ENCODE measurements around the gene NAGLU.
A peak's percentile ranks its signal among the peaks of the same experiment; 100 is the strongest.

NAGLU gene

DNA sequence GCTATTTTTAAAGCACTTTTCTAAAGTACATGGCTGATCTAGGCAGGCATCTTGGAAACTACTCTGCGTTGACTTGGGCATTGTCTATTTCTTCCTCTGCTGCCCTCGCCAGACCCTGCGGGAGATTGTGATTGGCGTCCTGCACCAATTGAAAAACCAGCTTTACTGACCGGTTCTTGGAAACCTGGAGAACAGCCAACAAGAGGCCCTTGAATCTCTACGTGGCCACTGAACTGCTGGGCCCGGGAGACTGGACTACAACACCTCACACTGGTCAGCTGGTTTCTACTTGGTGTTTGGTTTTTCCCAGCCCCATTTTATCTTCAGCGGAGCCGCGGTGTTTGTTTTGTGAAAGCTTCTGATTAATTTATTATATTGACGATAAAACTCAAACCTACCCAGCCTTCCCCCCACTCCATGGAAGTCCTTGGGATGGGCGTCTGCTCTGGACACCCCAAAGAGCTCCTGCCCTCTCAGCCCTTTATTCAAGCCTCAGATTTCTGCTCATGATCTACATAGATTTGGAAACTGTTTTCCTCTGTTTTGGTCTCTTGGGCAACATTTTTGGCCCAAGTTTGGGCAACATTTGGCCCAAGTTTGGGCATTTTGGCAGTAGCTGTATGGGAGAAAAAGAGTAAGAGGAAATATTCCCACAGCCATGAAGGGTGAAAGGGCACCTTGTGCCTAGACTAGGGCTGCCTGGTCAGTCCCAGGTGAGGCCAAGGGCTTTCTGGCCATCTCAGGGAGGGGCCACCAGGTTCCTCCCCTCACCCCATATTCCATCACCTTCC is 35.6 kb downstream of the NAGLU start:
- no peak overlapping the region for H3K27ac ChIP-seq (ENCODE audit: low read depth, low read length)
- no peak overlapping the region for H3K9ac ChIP-seq (ENCODE audit: low read depth in 1 of 2, low read length in 2 of 2)
- H3K4me3 ChIP-seq (ENCODE audit: low read depth in 1 of 2, low read length in 2 of 2): no peak overlapping the region
- no peaks in the 10 kb centered on the region for H3K9me3 ChIP-seq (ENCODE audit: control insufficient read depth in 1 of 2, low read length in 2 of 2)
- peaks cover 53 to 67% of the 10 kb centered on the region in 2 donors for H3K36me3 ChIP-seq (ENCODE audit: control insufficient read depth in 1 of 2, insufficient read depth in 2 of 2, low read length in 2 of 2)
- no peaks in the 10 kb centered on the region for H3K27me3 ChIP-seq (ENCODE audit: control insufficient read depth in 1 of 2, insufficient read depth in 2 of 2, low read length in 2 of 2)
- peaks cover 19 to 23% of the 10 kb centered on the region in 2 donors for H3K4me1 ChIP-seq (ENCODE audit: control insufficient read depth in 1 of 2, insufficient read depth in 2 of 2, low read length in 2 of 2)

DNA sequence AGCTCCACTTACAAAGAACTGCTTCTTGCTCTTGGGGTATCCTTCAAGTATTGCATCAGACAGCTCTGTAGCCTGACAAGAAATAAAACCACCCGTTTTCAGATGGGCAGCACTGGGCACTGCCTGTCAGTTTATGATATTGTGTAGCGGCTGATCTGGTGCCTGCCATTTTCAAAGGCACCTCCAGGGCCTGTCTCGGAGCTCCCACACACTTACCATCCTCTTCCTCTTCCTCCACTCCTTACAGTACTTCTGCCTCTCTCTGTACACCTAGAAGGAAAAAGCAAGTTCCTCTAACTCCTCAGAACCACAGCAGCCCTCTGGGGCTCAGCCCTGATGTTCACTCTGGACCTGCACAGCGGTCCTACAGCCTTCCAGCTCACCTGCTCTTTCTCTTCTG is 37.1 kb downstream of the NAGLU start:
- Histone ChIP-seq H3K27me3 (ENCODE audit: control insufficient read depth in 1 of 2, insufficient read depth in 2 of 2, low read length in 2 of 2) (no peaks in the 10 kb centered on the region), H3K36me3 (ENCODE audit: control insufficient read depth in 1 of 2, insufficient read depth in 2 of 2, low read length in 2 of 2) (peaks cover 53 to 67% of the 10 kb centered on the region in 2 donors), H3K9ac (ENCODE audit: low read depth in 1 of 2, low read length in 2 of 2) (no peak overlapping the region), H3K4me1 (ENCODE audit: control insufficient read depth in 1 of 2, insufficient read depth in 2 of 2, low read length in 2 of 2) (peaks cover 24 to 26% of the 10 kb centered on the region in 2 donors), H3K27ac (ENCODE audit: low read depth, low read length) (no peak overlapping the region), H3K9me3 (ENCODE audit: control insufficient read depth in 1 of 2, low read length in 2 of 2) (no peaks in the 10 kb centered on the region), H3K4me3 (ENCODE audit: low read depth in 1 of 2, low read length in 2 of 2) (no peak overlapping the region)

DNA sequence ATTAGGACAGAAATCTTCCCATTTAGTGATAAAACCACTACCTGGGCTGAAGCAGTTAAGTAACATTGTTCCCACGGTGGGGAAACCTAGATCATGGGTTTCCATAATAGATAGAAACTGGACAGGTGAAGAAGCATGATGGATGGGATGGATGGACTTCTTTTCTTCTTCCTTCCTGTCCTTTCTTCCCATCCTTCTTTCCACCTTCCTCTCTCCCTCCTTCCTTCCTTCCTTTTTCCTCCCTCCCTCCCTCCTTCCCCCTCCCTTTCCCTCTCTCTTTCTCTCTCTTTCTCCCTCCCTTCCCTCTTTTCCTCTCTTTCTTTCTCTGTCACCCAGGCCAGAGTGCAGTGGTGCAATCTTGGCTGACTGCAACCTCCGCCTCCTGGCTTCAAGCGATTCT is 38.4 kb downstream of the NAGLU start:
- peaks cover 42 to 58% of the 10 kb centered on the region in 2 donors for H3K36me3 ChIP-seq (ENCODE audit: control insufficient read depth in 1 of 2, insufficient read depth in 2 of 2, low read length in 2 of 2)
- H3K27ac ChIP-seq (ENCODE audit: low read depth, low read length): no peak overlapping the region
- H3K9me3 ChIP-seq (ENCODE audit: control insufficient read depth in 1 of 2, low read length in 2 of 2): no peaks in the 10 kb centered on the region
- no peaks in the 10 kb centered on the region for H3K27me3 ChIP-seq (ENCODE audit: control insufficient read depth in 1 of 2, insufficient read depth in 2 of 2, low read length in 2 of 2)
- no peak overlapping the region for H3K4me3 ChIP-seq (ENCODE audit: low read depth in 1 of 2, low read length in 2 of 2)
- H3K4me1 ChIP-seq (ENCODE audit: control insufficient read depth in 1 of 2, insufficient read depth in 2 of 2, low read length in 2 of 2): peaks cover 18 to 22% of the 10 kb centered on the region in 2 donors
- H3K9ac ChIP-seq (ENCODE audit: low read depth in 1 of 2, low read length in 2 of 2): no peak overlapping the region

DNA sequence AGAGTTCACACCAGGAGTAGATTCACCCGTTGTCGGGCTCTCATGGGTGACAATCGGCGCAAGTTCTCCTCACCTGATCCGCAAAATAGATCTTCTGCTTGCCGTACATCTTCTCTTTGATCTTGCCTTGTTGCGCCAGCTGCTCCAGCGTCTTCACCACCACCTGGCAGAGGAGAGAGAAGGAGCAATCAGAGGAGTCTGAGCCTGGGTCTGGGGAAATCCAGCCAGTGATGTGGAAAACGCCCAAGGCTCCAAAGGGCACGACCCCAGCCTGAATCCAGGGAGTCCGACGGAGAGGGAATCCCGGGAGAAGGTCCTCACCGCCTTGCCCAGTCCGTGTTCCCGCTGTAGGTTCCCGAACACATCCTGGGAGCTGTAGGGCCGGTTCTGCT is 41.1 kb downstream of the NAGLU start:
- H3K4me1 ChIP-seq (ENCODE audit: control insufficient read depth in 1 of 2, insufficient read depth in 2 of 2, low read length in 2 of 2): peaks cover 17 to 22% of the 10 kb centered on the region in 2 donors
- peak overlapping the region; percentile 77 to 78 for H3K9ac ChIP-seq (ENCODE audit: low read depth in 1 of 2, low read length in 2 of 2)
- H3K36me3 ChIP-seq (ENCODE audit: control insufficient read depth in 1 of 2, insufficient read depth in 2 of 2, low read length in 2 of 2): peaks cover 39 to 57% of the 10 kb centered on the region in 2 donors
- H3K4me3 ChIP-seq (ENCODE audit: low read depth in 1 of 2, low read length in 2 of 2): peak overlapping the region; percentile 89 to 95
- H3K27me3 ChIP-seq (ENCODE audit: control insufficient read depth in 1 of 2, insufficient read depth in 2 of 2, low read length in 2 of 2): no peaks in the 10 kb centered on the region
- no peaks in the 10 kb centered on the region for H3K9me3 ChIP-seq (ENCODE audit: control insufficient read depth in 1 of 2, low read length in 2 of 2)
- H3K27ac ChIP-seq (ENCODE audit: low read depth, low read length): no peak overlapping the region

DNA sequence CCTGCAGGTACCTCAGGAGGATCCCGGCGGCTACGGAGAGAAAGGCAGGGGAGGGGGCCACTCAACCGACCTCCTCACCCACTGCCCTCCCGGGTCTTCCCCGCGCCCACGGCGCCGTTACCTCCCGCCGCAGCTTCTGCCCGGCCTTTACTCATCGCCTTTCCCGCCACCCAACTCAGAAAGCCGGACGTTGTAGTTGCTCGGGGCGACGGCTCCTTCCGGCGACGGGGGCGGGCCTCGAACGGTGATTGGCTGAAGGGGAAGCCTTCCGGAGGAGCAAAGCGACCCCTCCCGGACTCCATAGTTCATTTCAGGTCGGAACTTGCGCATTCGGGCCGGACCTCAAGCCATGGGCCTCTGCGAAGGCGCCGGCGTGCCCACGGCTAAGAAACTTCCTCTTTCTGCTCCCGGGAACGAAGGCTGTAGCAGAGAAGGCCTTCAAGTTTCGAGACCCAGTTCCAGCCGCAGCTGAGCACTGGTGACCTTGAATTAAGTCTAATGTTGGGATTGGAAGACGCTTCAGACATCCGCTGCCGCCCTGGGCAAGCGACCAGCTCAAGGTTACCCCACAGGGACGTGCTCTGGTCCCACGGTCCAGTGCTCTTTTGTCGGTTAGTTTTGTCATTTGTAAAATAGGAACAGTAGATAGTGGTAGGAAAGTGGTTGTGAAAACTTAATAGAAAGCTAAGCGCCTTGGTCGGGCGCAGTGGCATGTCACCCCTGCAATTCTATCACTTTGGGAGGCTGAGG is 41.7 kb downstream of the NAGLU start, which contains the start of gene PSMC3IP:
PSMC3IP (minus strand) TSS at position 198 of the 750 bp plus-strand sequence; CDS start at position 155, 43 bp downstream.
- no peaks in the 10 kb centered on the region for H3K27me3 ChIP-seq (ENCODE audit: control insufficient read depth in 1 of 2, insufficient read depth in 2 of 2, low read length in 2 of 2)
- H3K9me3 ChIP-seq (ENCODE audit: control insufficient read depth in 1 of 2, low read length in 2 of 2): no peaks in the 10 kb centered on the region
- H3K36me3 ChIP-seq (ENCODE audit: control insufficient read depth in 1 of 2, insufficient read depth in 2 of 2, low read length in 2 of 2): peaks cover 42 to 59% of the 10 kb centered on the region in 2 donors
- peak within 1 kb of the TSS; percentile 89 to 95 for H3K4me3 ChIP-seq (ENCODE audit: low read depth in 1 of 2, low read length in 2 of 2)
- peak within 1 kb of the TSS; percentile 74 for H3K27ac ChIP-seq (ENCODE audit: low read depth, low read length)
- peak within 1 kb of the TSS; percentile 77 to 95 for H3K9ac ChIP-seq (ENCODE audit: low read depth in 1 of 2, low read length in 2 of 2)
- H3K4me1 ChIP-seq (ENCODE audit: control insufficient read depth in 1 of 2, insufficient read depth in 2 of 2, low read length in 2 of 2): peaks cover 17 to 22% of the 10 kb centered on the region in 2 donors

DNA sequence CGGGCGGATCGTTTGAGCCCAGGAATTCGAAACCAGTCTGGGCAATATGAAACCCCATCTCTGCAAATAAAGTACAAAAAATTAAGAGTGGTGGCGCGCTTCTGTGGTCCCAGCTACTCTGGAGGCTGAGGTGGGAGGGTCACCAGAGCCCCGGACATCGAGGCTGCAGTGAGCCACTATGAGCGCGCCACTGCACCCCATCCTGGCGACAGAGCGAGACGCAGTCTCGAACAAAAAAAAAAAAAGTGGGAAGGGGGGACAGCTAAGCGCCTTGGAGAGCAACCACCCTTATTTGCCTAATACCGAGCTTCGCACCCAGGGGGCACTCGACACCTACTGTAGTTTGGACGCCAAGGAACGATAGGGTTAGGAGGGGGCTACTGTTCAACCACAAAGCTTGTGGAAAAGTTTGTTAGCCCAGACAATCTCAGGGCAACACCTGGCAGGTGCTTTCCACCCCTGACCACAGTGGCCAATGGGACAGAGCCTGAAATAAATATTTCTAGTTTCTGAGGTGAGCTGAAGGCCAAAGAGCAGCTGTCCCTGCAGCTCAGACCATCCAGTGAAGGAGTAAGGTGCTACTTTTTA is 42.3 kb downstream of the NAGLU start:
- H3K36me3 ChIP-seq (ENCODE audit: control insufficient read depth in 1 of 2, insufficient read depth in 2 of 2, low read length in 2 of 2): peaks cover 40 to 59% of the 10 kb centered on the region in 2 donors
- H3K4me1 ChIP-seq (ENCODE audit: control insufficient read depth in 1 of 2, insufficient read depth in 2 of 2, low read length in 2 of 2): peaks cover 17 to 22% of the 10 kb centered on the region in 2 donors
- H3K9ac ChIP-seq (ENCODE audit: low read depth in 1 of 2, low read length in 2 of 2): peak overlapping the region; percentile 77 to 95
- peak overlapping the region; percentile 89 to 95 for H3K4me3 ChIP-seq (ENCODE audit: low read depth in 1 of 2, low read length in 2 of 2)
- peak overlapping the region; percentile 74 for H3K27ac ChIP-seq (ENCODE audit: low read depth, low read length)
- no peaks in the 10 kb centered on the region for H3K27me3 ChIP-seq (ENCODE audit: control insufficient read depth in 1 of 2, insufficient read depth in 2 of 2, low read length in 2 of 2)
- H3K9me3 ChIP-seq (ENCODE audit: control insufficient read depth in 1 of 2, low read length in 2 of 2): no peaks in the 10 kb centered on the region

DNA sequence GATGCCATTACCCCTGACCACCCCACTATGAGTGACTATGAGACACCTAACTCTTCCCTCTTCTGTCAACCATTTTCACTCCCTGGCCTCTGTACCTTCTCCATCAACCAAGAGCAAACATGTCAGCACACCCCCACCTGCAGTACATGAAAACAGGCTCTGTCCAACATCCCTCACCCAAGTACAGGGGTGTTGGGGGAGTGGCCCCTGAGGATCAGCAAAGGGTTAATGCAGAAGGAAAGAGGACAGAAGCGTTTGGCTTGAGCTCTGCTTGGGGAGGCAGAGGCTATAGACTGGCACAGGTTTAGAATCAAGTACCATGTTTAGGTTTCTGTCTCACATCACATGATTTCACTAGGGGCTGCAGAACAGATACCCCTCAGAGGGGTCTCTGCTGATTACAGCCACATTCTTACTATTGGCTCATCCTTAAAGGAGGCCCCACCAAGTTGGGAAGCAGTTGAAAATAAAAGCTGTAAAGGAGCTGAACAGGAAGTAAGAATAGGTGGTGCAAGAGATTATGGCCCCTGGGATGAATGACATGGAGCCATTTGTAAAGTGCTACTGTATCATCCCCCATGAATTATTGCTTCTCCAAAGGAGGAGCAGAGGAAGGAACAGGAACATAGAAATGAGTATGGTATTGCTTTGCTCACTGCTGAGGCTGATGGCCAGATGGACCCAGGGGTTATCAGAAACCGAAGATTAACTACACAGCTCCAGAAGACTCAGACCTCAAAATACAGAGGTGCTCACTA is 43.9 kb downstream of the NAGLU start:
- Histone ChIP-seq H3K27ac (ENCODE audit: low read depth, low read length) (no peak overlapping the region), H3K9ac (ENCODE audit: low read depth in 1 of 2, low read length in 2 of 2) (no peak overlapping the region), H3K4me1 (ENCODE audit: control insufficient read depth in 1 of 2, insufficient read depth in 2 of 2, low read length in 2 of 2) (peaks cover 19 to 22% of the 10 kb centered on the region in 2 donors), H3K4me3 (ENCODE audit: low read depth in 1 of 2, low read length in 2 of 2) (no peak overlapping the region), H3K27me3 (ENCODE audit: control insufficient read depth in 1 of 2, insufficient read depth in 2 of 2, low read length in 2 of 2) (no peaks in the 10 kb centered on the region), H3K9me3 (ENCODE audit: control insufficient read depth in 1 of 2, low read length in 2 of 2) (no peaks in the 10 kb centered on the region), H3K36me3 (ENCODE audit: control insufficient read depth in 1 of 2, insufficient read depth in 2 of 2, low read length in 2 of 2) (peaks cover 38 to 56% of the 10 kb centered on the region in 2 donors)

DNA sequence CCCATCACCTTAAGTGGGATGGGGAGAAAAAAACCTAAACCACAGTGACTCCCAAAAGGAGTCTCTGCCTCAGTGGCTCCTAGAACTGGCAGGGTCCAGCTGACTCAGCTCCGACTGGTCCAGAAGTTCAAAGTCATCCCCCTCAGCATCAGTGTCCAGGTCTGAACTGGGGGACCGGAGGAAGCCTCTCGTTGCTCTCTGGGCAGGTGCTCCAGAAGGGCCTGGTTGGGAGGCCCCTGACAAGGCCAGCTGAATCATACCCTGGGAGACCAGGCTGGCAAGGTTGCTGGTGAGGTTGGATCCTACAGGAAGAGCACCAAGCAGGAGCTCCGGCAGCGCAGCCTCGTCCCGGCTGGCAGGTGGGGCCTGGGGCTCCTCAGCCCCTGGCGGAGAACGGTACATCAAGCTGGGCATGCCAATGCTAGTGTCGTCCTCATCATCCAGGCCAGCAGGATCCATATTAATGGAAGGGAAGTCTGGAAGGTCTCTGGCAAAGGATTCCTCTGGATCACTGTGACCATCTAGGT is 45.8 kb downstream of the NAGLU start:
- no peak overlapping the region for H3K9ac ChIP-seq (ENCODE audit: low read depth in 1 of 2, low read length in 2 of 2)
- H3K27me3 ChIP-seq (ENCODE audit: control insufficient read depth in 1 of 2, insufficient read depth in 2 of 2, low read length in 2 of 2): no peaks in the 10 kb centered on the region
- no peak overlapping the region for H3K4me3 ChIP-seq (ENCODE audit: low read depth in 1 of 2, low read length in 2 of 2)
- peaks cover 42 to 69% of the 10 kb centered on the region in 2 donors for H3K36me3 ChIP-seq (ENCODE audit: control insufficient read depth in 1 of 2, insufficient read depth in 2 of 2, low read length in 2 of 2)
- H3K9me3 ChIP-seq (ENCODE audit: control insufficient read depth in 1 of 2, low read length in 2 of 2): no peaks in the 10 kb centered on the region
- H3K27ac ChIP-seq (ENCODE audit: low read depth, low read length): no peak overlapping the region
- H3K4me1 ChIP-seq (ENCODE audit: control insufficient read depth in 1 of 2, insufficient read depth in 2 of 2, low read length in 2 of 2): peaks cover 16 to 30% of the 10 kb centered on the region in 2 donors

DNA sequence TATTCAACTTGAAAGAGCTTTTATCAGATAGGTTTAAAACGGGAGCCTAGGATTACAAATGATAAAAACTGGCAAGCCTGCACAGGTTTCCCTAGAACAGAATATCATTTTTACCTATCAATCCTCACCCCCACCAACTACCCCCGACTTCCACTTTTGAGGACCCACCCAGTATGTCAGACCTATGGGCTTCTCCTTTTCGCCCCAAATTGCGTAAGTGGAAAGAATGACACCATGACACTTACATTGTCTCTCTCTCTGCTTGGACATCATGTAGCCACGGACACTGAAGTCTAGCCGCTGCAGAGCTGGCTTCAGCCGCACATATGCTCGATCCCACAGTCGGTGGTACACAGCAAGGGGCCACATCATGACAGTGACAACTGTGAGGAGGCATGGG is 48.8 kb downstream of the NAGLU start:
- no peak overlapping the region for H3K27ac ChIP-seq (ENCODE audit: low read depth, low read length)
- H3K9me3 ChIP-seq (ENCODE audit: control insufficient read depth in 1 of 2, low read length in 2 of 2): no peaks in the 10 kb centered on the region
- H3K4me3 ChIP-seq (ENCODE audit: low read depth in 1 of 2, low read length in 2 of 2): no peak overlapping the region
- H3K36me3 ChIP-seq (ENCODE audit: control insufficient read depth in 1 of 2, insufficient read depth in 2 of 2, low read length in 2 of 2): peaks cover 46 to 92% of the 10 kb centered on the region in 2 donors
- H3K9ac ChIP-seq (ENCODE audit: low read depth in 1 of 2, low read length in 2 of 2): no peak overlapping the region
- peaks cover 6 to 13% of the 10 kb centered on the region in 2 donors for H3K4me1 ChIP-seq (ENCODE audit: control insufficient read depth in 1 of 2, insufficient read depth in 2 of 2, low read length in 2 of 2)
- no peaks in the 10 kb centered on the region for H3K27me3 ChIP-seq (ENCODE audit: control insufficient read depth in 1 of 2, insufficient read depth in 2 of 2, low read length in 2 of 2)

Data from duodenal mucosa (tissue), 2 donors.